OCI-LY3 (cell line): ENCODE measurements around the gene C1QTNF6.

Source experiments
- EZH2phosphoT487 ChIP-seq: fragments of 200-600 bp; shearing (Covaris generic); IDR thresholded peaks from 2 replicates; pipeline ENCODE4 v1.6.1; 2018; ENCODE audit warnings: antibody characterized with exemption, mixed run types, low read depth
- TF ChIP-seq, protein P1 (sequence below): fragments of 200-600, 300-600 bp; sonication (generic); IDR thresholded peaks from 2 replicates; pipeline ENCODE4 v1.5.1; 2014; ENCODE audit warnings: antibody characterized with exemption, low read length, low read depth

DNA sequence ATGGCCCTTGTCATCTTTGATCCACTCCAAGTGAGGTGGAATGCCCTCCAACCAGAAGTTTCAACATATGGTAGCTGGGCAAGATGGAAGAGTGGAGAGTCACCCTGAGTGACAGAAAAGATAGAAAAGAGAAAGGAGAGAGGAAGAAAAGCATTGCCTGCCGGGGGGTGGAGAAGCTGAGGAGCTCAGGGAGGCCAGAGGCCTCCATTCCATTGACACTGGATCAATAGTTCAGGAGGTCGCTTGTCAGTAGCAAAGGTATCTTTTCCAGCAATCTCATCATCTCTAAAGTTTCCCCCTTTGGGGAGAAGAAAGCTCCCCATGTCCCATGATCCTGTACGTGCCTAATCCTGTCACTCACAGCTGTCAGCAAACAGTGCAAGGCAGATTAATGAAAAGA is 6.7 kb upstream of the C1QTNF6 start:
- TF ChIP-seq, protein P1, sequence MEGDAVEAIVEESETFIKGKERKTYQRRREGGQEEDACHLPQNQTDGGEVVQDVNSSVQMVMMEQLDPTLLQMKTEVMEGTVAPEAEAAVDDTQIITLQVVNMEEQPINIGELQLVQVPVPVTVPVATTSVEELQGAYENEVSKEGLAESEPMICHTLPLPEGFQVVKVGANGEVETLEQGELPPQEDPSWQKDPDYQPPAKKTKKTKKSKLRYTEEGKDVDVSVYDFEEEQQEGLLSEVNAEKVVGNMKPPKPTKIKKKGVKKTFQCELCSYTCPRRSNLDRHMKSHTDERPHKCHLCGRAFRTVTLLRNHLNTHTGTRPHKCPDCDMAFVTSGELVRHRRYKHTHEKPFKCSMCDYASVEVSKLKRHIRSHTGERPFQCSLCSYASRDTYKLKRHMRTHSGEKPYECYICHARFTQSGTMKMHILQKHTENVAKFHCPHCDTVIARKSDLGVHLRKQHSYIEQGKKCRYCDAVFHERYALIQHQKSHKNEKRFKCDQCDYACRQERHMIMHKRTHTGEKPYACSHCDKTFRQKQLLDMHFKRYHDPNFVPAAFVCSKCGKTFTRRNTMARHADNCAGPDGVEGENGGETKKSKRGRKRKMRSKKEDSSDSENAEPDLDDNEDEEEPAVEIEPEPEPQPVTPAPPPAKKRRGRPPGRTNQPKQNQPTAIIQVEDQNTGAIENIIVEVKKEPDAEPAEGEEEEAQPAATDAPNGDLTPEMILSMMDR = no peak
- TF ChIP-seq EZH2phosphoT487 = no peak
